ENCODE data around the gene TMEM161B. TPM values are rescaled to one million over a fixed set of nuclear protein-coding genes. Genes with fewer than 3 reads are reported as not detected.

The TMEM161B gene
- 20.9 TPM for polyA plus RNA-seq (2012; ENCODE audit: missing spikeins)

DNA sequence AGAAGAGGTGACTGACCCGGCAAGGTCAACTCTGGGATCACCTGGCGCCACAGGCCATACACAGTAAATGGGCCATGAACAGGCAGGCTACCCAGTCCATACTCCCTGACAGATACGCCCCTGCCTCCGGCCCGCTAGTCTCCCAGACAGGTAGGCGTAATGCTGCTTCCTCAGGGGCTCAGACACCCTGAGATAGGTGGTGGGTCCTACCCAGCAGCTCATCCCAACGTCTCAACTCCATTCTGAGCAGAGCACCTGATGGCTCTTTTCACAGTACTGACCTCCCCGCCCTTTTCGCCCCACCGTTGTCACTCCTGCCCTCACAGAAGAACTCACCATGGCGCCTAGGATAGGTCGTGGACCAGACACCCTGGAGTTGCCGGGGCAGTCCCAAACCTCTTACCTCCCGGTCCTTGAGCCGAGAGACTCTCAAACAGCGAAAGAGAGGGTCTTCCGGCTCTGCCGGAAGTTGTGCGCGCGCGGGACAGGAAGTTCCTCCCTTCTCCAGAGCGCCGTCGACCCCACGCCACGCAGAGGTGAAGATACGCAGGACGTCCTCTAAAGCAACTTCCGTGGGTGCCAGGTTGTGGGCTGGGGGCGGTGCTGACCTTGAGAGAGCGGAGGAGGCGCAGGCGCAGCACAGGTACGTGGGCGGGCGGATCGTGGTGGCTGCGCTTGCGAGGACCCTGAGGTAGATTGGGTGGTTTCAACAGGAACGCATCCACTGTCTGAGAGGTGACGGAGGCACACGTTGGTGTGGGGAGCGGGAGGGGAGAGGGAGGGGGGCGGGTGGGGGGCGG lies at the start of gene TMEM161B:
Gene TMEM161B (minus strand): TSS at position 461 of the 800 bp plus-strand sequence. CDS start 122 bp downstream, at position 339.
- FAIRE-seq (peak; percentile 93), DNase-seq (ENCODE audit: insufficient read length) (peak; percentile 61)
- TF ChIP-seq TAF1 (IDR thresholded peaks at IDR 0.05; ENCODE audit: borderline replicate concordance, low read depth, low read length) (peak; percentile 39; the same call in 1 of the 2 replicates), POLR2AphosphoS5 (IDR thresholded peaks at IDR 0.05; ENCODE audit: low read depth, low read length) (peak; percentile 75), POLR2A (IDR thresholded peaks at IDR 0.05; ENCODE audit: low read depth, low read length) (peak; percentile 86)

DNA sequence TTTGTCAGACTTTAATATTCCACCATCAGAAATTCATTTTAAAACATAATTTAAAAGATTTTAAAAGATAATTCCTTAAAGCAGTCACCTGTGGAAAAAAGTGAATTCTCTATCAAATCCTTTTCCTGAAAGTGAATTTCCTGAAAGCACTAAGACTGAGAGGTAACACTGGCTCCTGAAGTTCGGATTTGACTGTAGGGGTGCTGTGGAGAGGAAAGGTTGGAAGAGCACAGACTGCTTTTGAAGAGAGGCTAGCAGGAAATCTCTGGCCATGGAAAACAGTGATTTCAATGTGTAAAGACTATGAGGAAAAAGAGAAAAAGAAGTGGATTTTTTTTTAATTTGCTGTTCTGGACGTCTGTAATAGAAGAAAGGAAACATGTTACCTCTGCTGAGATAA lies 35.7 kb upstream of the TMEM161B start:
- no peak for FAIRE-seq
- DNase-seq (ENCODE audit: insufficient read length) = no peak
- TF ChIP-seq POLR2AphosphoS5 (IDR thresholded peaks at IDR 0.05; ENCODE audit: low read depth, low read length) = no peak
- no peak for TF ChIP-seq TAF1 (IDR thresholded peaks at IDR 0.05; ENCODE audit: borderline replicate concordance, low read depth, low read length)
- no peak for TF ChIP-seq POLR2A (IDR thresholded peaks at IDR 0.05; ENCODE audit: low read depth, low read length)

DNA sequence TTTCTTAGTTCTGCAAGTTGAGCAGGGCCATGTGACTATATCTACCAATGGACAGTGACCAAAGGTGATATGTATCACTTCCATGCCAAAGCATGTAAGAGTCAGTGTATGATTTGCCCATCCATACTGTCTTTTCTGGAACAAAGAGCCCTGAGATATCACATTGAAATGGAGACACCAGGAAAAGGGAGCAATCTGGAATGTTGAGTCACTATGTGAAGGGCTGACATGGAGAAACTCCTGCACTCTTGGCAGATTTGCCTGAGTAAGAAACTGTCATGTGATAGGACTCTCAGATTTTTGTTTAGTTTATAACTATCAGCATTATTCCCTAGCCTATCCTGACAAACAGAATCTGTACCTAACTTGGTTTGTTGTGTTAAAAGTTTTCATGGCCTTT lies 29.8 kb upstream of the TMEM161B start:
- TF ChIP-seq TAF1 (IDR thresholded peaks at IDR 0.05; ENCODE audit: borderline replicate concordance, low read depth, low read length) = no peak
- no peak for TF ChIP-seq POLR2AphosphoS5 (IDR thresholded peaks at IDR 0.05; ENCODE audit: low read depth, low read length)
- no peak for DNase-seq (ENCODE audit: insufficient read length)

DNA sequence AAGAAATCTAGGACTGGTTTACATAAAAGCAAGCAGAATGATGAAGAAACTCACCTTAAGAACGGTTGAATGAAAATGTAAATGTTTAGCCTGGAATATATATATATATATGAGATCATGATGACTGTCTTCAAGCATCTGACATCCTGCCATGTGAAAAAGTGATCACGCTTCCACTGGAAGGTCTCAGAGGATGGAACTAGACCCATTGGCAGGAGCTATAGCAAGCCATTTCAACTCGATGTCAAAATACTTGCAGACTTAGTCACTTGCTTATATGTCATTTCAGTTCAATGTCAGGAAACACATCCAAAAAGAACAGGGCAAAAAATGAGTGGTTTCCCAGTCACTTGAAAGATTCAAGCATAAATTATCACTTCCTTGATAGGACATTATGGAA lies 22.2 kb upstream of the TMEM161B start:
- DNase-seq (ENCODE audit: insufficient read length) (no peak), FAIRE-seq (no peak)
- TF ChIP-seq TAF1 (IDR thresholded peaks at IDR 0.05; ENCODE audit: borderline replicate concordance, low read depth, low read length) = no peak
- no peak for TF ChIP-seq POLR2A (IDR thresholded peaks at IDR 0.05; ENCODE audit: low read depth, low read length)
- no peak for TF ChIP-seq POLR2AphosphoS5 (IDR thresholded peaks at IDR 0.05; ENCODE audit: low read depth, low read length)

More for the DNA sequence above, 29.8 kb upstream of the TMEM161B start:
- no peak for FAIRE-seq

- TF ChIP-seq POLR2A (IDR thresholded peaks at IDR 0.05; ENCODE audit: low read depth, low read length) = no peak
- no peak for TF ChIP-seq POLR2AphosphoS5 (IDR thresholded peaks at IDR 0.05; ENCODE audit: low read depth, low read length)
- TF ChIP-seq TAF1 (IDR thresholded peaks at IDR 0.05; ENCODE audit: borderline replicate concordance, low read depth, low read length) = no peak
- FAIRE-seq = no peak
- no peak for DNase-seq (ENCODE audit: insufficient read length)
These were observed 20.0 kb upstream of the TMEM161B start for GRCh38 chr5:88288528-88289197.

- no peak for TF ChIP-seq POLR2AphosphoS5 (IDR thresholded peaks at IDR 0.05; ENCODE audit: low read depth, low read length)
- FAIRE-seq (no peak), DNase-seq (ENCODE audit: insufficient read length) (no peak)
These were observed 19.3 kb upstream of the TMEM161B start for GRCh38 chr5:88287846-88288527.

DNA sequence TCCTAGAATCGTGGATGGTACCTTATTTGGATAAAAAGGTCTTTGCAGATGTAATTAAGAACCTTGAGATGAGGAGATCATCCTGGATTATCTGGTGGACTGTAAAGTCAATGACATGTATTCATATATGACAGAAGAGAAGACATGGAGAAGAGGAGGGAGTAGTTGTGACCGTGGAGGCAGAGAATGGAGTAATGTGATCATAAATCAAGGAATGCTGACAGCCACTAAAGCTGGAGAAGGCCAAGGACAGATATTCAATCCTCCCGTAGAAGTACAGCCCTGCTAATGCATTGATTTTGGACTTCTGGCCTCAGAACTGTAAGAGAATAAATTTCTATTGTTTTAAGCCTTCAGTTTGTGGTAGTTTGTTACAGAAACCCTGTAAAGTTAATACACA lies 18.7 kb upstream of the TMEM161B start:
- DNase-seq (ENCODE audit: insufficient read length) = no peak
- no peak for FAIRE-seq
- no peak for TF ChIP-seq POLR2A (IDR thresholded peaks at IDR 0.05; ENCODE audit: low read depth, low read length)
- no peak for TF ChIP-seq POLR2AphosphoS5 (IDR thresholded peaks at IDR 0.05; ENCODE audit: low read depth, low read length)
- TF ChIP-seq TAF1 (IDR thresholded peaks at IDR 0.05; ENCODE audit: borderline replicate concordance, low read depth, low read length) = no peak

- DNase-seq (ENCODE audit: insufficient read length) (no peak), FAIRE-seq (no peak)
- TF ChIP-seq POLR2AphosphoS5 (IDR thresholded peaks at IDR 0.05; ENCODE audit: low read depth, low read length) = no peak
- no peak for TF ChIP-seq POLR2A (IDR thresholded peaks at IDR 0.05; ENCODE audit: low read depth, low read length)
- no peak for TF ChIP-seq TAF1 (IDR thresholded peaks at IDR 0.05; ENCODE audit: borderline replicate concordance, low read depth, low read length)
These were observed 15.0 kb upstream of the TMEM161B start for GRCh38 chr5:88283690-88284089.

- no peak for TF ChIP-seq POLR2A (IDR thresholded peaks at IDR 0.05; ENCODE audit: low read depth, low read length)
- TF ChIP-seq TAF1 (IDR thresholded peaks at IDR 0.05; ENCODE audit: borderline replicate concordance, low read depth, low read length) = no peak
- no peak for TF ChIP-seq POLR2AphosphoS5 (IDR thresholded peaks at IDR 0.05; ENCODE audit: low read depth, low read length)
- FAIRE-seq = no peak
These were observed 12.7 kb upstream of the TMEM161B start for GRCh38 chr5:88281322-88281721.

GRCh38 chr5:88279584-88279983 lies 10.9 kb upstream of the TMEM161B start:
- DNase-seq (ENCODE audit: insufficient read length) (no peak), FAIRE-seq (no peak)
- no peak for TF ChIP-seq TAF1 (IDR thresholded peaks at IDR 0.05; ENCODE audit: borderline replicate concordance, low read depth, low read length)
- no peak for TF ChIP-seq POLR2A (IDR thresholded peaks at IDR 0.05; ENCODE audit: low read depth, low read length)
- TF ChIP-seq POLR2AphosphoS5 (IDR thresholded peaks at IDR 0.05; ENCODE audit: low read depth, low read length) = no peak

More at GRCh38 chr5:88281322-88281721, 12.7 kb upstream of the TMEM161B start:
- DNase-seq (ENCODE audit: insufficient read length) = no peak

GRCh38 chr5:88276378-88276777 lies 7.7 kb upstream of the TMEM161B start:
- TF ChIP-seq POLR2A (IDR thresholded peaks at IDR 0.05; ENCODE audit: low read depth, low read length) (no peak), POLR2AphosphoS5 (IDR thresholded peaks at IDR 0.05; ENCODE audit: low read depth, low read length) (no peak)
- DNase-seq (ENCODE audit: insufficient read length) (no peak), FAIRE-seq (no peak)
